Heart left ventricle (tissue), 13 donors: ENCODE data around the gene SERPINA1.

Experiments used
- CTCF ChIP-seq, 12 donors: fragments of 200-600 bp; sonication (generic) in 4 of 12; IDR thresholded peaks; one replicate each; pipeline versions ENCODE4 v1.5.0 to v1.8.0; 2018 to 2022; ENCODE audit warnings: antibody characterized with exemption in 12 of 12, mild to moderate bottlenecking in 5 of 12
- POLR2A ChIP-seq, 2 donors: fragments of 450-650 bp; IDR thresholded peaks; one replicate each; pipeline ENCODE4 v1.6.1; 2017; ENCODE audit warnings: antibody characterized with exemption in 2 of 2, mild to moderate bottlenecking in 2 of 2, moderate library complexity in 2 of 2
- donor health status: ischemic (EF 13 %, LVEDD 7.1; RV severe dilation, severe dysfunction).
- donor health status: DM: no; HTN: yes; CAD: no.
- donor health status: DM: no; HTN: no; CAD: no.
- donor health status: ischemic (EF 25% LVEDD 6.9; RV normal size, moderate dysfunction).
- donor health status: ischemic (EF 25% LVEDD 5.7; RV mildly dilated, moderate dysfunction).
- donor health status: ischemic (EF 35%, LVEDD 5.7; RV mildly dilated, moderate dysfunction).
- donor health status: nonischemic (EF 11% LVEDD 7.7; RV severe dilation, severe dysfunction).
- donor health status: DM: yes; HTN: yes; CAD: no.
- donor health status: PGD.
- donor health status: ischemic (EF 29% LVEDD 5.4; RV normal size, mild dysfunction).
- donor health status: nonischemic (EF 23%, LVEDD 6.1; RV moderate dilation, normal function).

GRCh38 chr14:94346841-94347240 is 41.6 kb downstream of the SERPINA1 start:
- TF ChIP-seq POLR2A (IDR thresholded peaks at IDR 0.05) = no peak
- TF ChIP-seq CTCF (IDR thresholded peaks at IDR 0.05) = no peak
